Activated naive CD4-positive, alpha-beta T cell treated with anti-CD3 and anti-CD28 coated beads, Interleukin-2, amount 10 ng/mL, durations not matched to agents 7 days and 5 days (primary cell): ENCODE data around the gene PTK6.
"Not testable (repeated sequence)": the region's sequence is repeated elsewhere in the genome, so short reads cannot be mapped to it uniquely, and the experiment has no call there.

Source experiments
- CTCF ChIA-PET: fragments of 350-600 bp; sonication (Branson Sonifier 250); formaldehyde crosslinking; loops from one replicate; lab custom pipeline; 2021; ENCODE audit warnings: antibody characterized with exemption; lab: Charles Lee
- DNase-seq: peaks from one replicate; pipeline ENCODE4 v3.0.0-alpha.2; 2020
- H3K27ac Mint-ChIP-seq: one replicate; pipeline ENCODE4 v1.8.0; 2021; ENCODE audit warnings: mild to moderate bottlenecking, moderate library complexity, mixed read lengths
- H3K27me3 Mint-ChIP-seq: one replicate; pipeline ENCODE4 v1.8.0; 2021; ENCODE audit warnings: mild to moderate bottlenecking, mixed read lengths
- H3K36me3 Mint-ChIP-seq: one replicate; pipeline ENCODE4 v1.8.0; 2021; ENCODE audit warnings: mixed read lengths
- H3K4me1 Mint-ChIP-seq: one replicate; pipeline ENCODE4 v1.8.0; 2021; ENCODE audit warnings: mixed read lengths
- H3K4me3 Mint-ChIP-seq: one replicate; pipeline ENCODE4 v1.8.0; 2021; ENCODE audit warnings: mild to moderate bottlenecking, moderate library complexity, mixed read lengths
- H3K9me3 Mint-ChIP-seq: one replicate; pipeline ENCODE4 v1.8.0; 2021; ENCODE audit warnings: mixed read lengths

PTK6 gene

GRCh38 chr20:63482021-63482587 is 55.1 kb downstream of the PTK6 start:
- no peaks in the 10 kb centered on the region for H3K36me3 Mint-ChIP-seq
- H3K4me3 Mint-ChIP-seq: no peak overlapping the region
- H3K27me3 Mint-ChIP-seq: peaks cover 66% of the 10 kb centered on the region
- no peaks in the 10 kb centered on the region for H3K4me1 Mint-ChIP-seq
- no peak overlapping the region for H3K27ac Mint-ChIP-seq
- no peak for DNase-seq
- no peaks in the 10 kb centered on the region for H3K9me3 Mint-ChIP-seq
- CTCF ChIA-PET: no interaction called here

- H3K27ac Mint-ChIP-seq: no peak overlapping the region
- peaks cover 68% of the 10 kb centered on the region for H3K27me3 Mint-ChIP-seq
- CTCF ChIA-PET: no interaction called here
- no peak overlapping the region for H3K4me3 Mint-ChIP-seq
- no peaks in the 10 kb centered on the region for H3K36me3 Mint-ChIP-seq
- no peaks in the 10 kb centered on the region for H3K4me1 Mint-ChIP-seq
- DNase-seq: no peak
- H3K9me3 Mint-ChIP-seq: no peaks in the 10 kb centered on the region
Measured at GRCh38 chr20:63481503-63481902, 55.7 kb downstream of the PTK6 start.

- DNase-seq, H3K27ac Mint-ChIP-seq, H3K36me3 Mint-ChIP-seq, H3K4me1 Mint-ChIP-seq, CTCF ChIA-PET, H3K9me3 Mint-ChIP-seq, H3K4me3 Mint-ChIP-seq: not testable (repeated sequence)
- peaks cover 73% of the 10 kb centered on the region for H3K27me3 Mint-ChIP-seq
Measured at GRCh38 chr20:63479695-63480419, 57.3 kb downstream of the PTK6 start.

GRCh38 chr20:63478346-63479302 is 58.6 kb downstream of the PTK6 start:
- no peak overlapping the region for H3K4me3 Mint-ChIP-seq
- H3K27me3 Mint-ChIP-seq: peaks cover 83% of the 10 kb centered on the region
- H3K36me3 Mint-ChIP-seq: no peaks in the 10 kb centered on the region
- no peak for DNase-seq
- H3K27ac Mint-ChIP-seq: no peak overlapping the region
- no peaks in the 10 kb centered on the region for H3K9me3 Mint-ChIP-seq
- no peaks in the 10 kb centered on the region for H3K4me1 Mint-ChIP-seq
- CTCF ChIA-PET: no interaction called here
